HEK293 (cell line): ENCODE data around the gene SH2B3.
A peak's percentile ranks its signal among the peaks of the same experiment; 100 is the strongest.

Experiments used
- GLI2 ChIP-seq: fragments of 450-650 bp; formaldehyde crosslinking; IDR thresholded peaks from 2 replicates; pipeline ENCODE4; 2017; ENCODE audit warnings: missing biosample characterization, missing genetic modification characterization, low read depth, borderline replicate concordance
- GLIS2 ChIP-seq: fragments of 450-650 bp; formaldehyde crosslinking; IDR thresholded peaks from 2 replicates; pipeline ENCODE4 v1.5.1; 2016; ENCODE audit warnings: missing biosample characterization, missing genetic modification characterization
- KLF10 ChIP-seq: fragments of 450-650 bp; IDR thresholded peaks from 2 replicates; pipeline ENCODE4 v1.5.1; 2018; ENCODE audit warnings: missing biosample characterization, mild to moderate bottlenecking, missing genetic modification characterization
- OSR2 ChIP-seq: fragments of 450-650 bp; formaldehyde crosslinking; IDR thresholded peaks from 2 replicates; pipeline ENCODE4 v1.5.1; 2016; ENCODE audit warnings: missing biosample characterization, missing genetic modification characterization
- REST ChIP-seq: fragments of 450-650 bp; formaldehyde crosslinking; IDR thresholded peaks from 2 replicates; pipeline ENCODE4 v1.5.1; 2016; ENCODE audit warnings: missing biosample characterization, missing genetic modification characterization
- SP3 ChIP-seq: fragments of 450-650 bp; formaldehyde crosslinking; IDR thresholded peaks from 2 replicates; pipeline ENCODE4 v1.5.1; 2016; ENCODE audit warnings: missing biosample characterization, missing genetic modification characterization
- TSHZ1 ChIP-seq: fragments of 450-650 bp; formaldehyde crosslinking; IDR thresholded peaks from 2 replicates; pipeline ENCODE4 v1.5.1; 2016; ENCODE audit warnings: missing biosample characterization, missing genetic modification characterization, borderline replicate concordance
- ZFP41 ChIP-seq: fragments of 450-650 bp; formaldehyde crosslinking; IDR thresholded peaks from 2 replicates; pipeline ENCODE4 v1.5.1; 2016; ENCODE audit warnings: missing biosample characterization, missing genetic modification characterization, borderline replicate concordance
- ZFP69B ChIP-seq: fragments of 450-650 bp; formaldehyde crosslinking; IDR thresholded peaks from 2 replicates; pipeline ENCODE4 v1.5.1; 2016; ENCODE audit warnings: missing biosample characterization, missing genetic modification characterization
- ZNF112 ChIP-seq: fragments of 450-650 bp; formaldehyde crosslinking; IDR thresholded peaks from 2 replicates; pipeline ENCODE4 v1.5.0; 2017; ENCODE audit warnings: missing biosample characterization, missing genetic modification characterization
- ZNF140 ChIP-seq: fragments of 450-650 bp; formaldehyde crosslinking; IDR thresholded peaks from 2 replicates; pipeline ENCODE4 v1.5.1; 2016; ENCODE audit warnings: missing biosample characterization, missing genetic modification characterization
- ZNF155 ChIP-seq: fragments of 450-650 bp; formaldehyde crosslinking; IDR thresholded peaks from 2 replicates; pipeline ENCODE4 v1.5.1; 2016; ENCODE audit warnings: missing biosample characterization, missing genetic modification characterization
- ZNF169 ChIP-seq: fragments of 450-650 bp; formaldehyde crosslinking; IDR thresholded peaks from 2 replicates; pipeline ENCODE4 v1.5.1; 2016; ENCODE audit warnings: missing biosample characterization, missing genetic modification characterization
- ZNF23 ChIP-seq: fragments of 450-650 bp; formaldehyde crosslinking; IDR thresholded peaks from 2 replicates; pipeline ENCODE4 v1.5.1; 2016; ENCODE audit warnings: missing biosample characterization, missing genetic modification characterization, borderline replicate concordance
- ZNF26 ChIP-seq: fragments of 450-650 bp; formaldehyde crosslinking; IDR thresholded peaks from 2 replicates; pipeline ENCODE4 v1.5.1; 2016; ENCODE audit warnings: missing biosample characterization, missing genetic modification characterization
- ZNF311 ChIP-seq: fragments of 450-650 bp; formaldehyde crosslinking; IDR thresholded peaks from 2 replicates; pipeline ENCODE4 v1.5.1; 2017; ENCODE audit warnings: missing biosample characterization, missing genetic modification characterization, borderline replicate concordance
- ZNF350 ChIP-seq: fragments of 450-650 bp; formaldehyde crosslinking; IDR thresholded peaks from 2 replicates; pipeline ENCODE4 v1.5.0; 2017; ENCODE audit warnings: missing biosample characterization, mild to moderate bottlenecking, missing genetic modification characterization
- ZNF664 ChIP-seq: fragments of 450-650 bp; formaldehyde crosslinking; IDR thresholded peaks from 2 replicates; pipeline ENCODE4 v1.5.1; 2016; ENCODE audit warnings: missing biosample characterization, missing genetic modification characterization
- ZSCAN18 ChIP-seq: fragments of 450-650 bp; formaldehyde crosslinking; IDR thresholded peaks from 2 replicates; pipeline ENCODE4 v1.5.1; 2016; ENCODE audit warnings: missing biosample characterization, missing genetic modification characterization
- ZSCAN23 ChIP-seq: fragments of 450-650 bp; formaldehyde crosslinking; IDR thresholded peaks from 2 replicates; pipeline ENCODE4 v1.5.1; 2016; ENCODE audit warnings: missing biosample characterization, missing genetic modification characterization
- TF ChIP-seq, protein P1 (sequence below): fragments of 450-650 bp; IDR thresholded peaks from 2 replicates; pipeline ENCODE4 v1.5.1; 2018; ENCODE audit warnings: missing biosample characterization, mild to moderate bottlenecking, missing genetic modification characterization
- TF ChIP-seq, protein P2 (sequence below): fragments of 450-650 bp; formaldehyde crosslinking; IDR thresholded peaks from 2 replicates; pipeline ENCODE4 v1.5.1; 2016; ENCODE audit warnings: missing biosample characterization, missing genetic modification characterization
- TF ChIP-seq, protein P3 (sequence below): fragments of 450-650 bp; formaldehyde crosslinking; IDR thresholded peaks from 2 replicates; pipeline ENCODE4 v1.5.1; 2016; ENCODE audit warnings: missing biosample characterization, missing genetic modification characterization

Gene SH2B3

GRCh38 chr12:111405149-111405858, 419 bp upstream of the SH2B3 start (continued):
- no peak for TF ChIP-seq REST
- TF ChIP-seq ZFP69B (tag by site-specific recombination), result peak; percentile 74
- TF ChIP-seq ZNF112 (tag by site-specific recombination), result no peak
- no peak for TF ChIP-seq ZNF23 (tag by site-specific recombination)
- TF ChIP-seq ZNF26, result no peak
- no peak for TF ChIP-seq ZNF155
- TF ChIP-seq, protein P1, sequence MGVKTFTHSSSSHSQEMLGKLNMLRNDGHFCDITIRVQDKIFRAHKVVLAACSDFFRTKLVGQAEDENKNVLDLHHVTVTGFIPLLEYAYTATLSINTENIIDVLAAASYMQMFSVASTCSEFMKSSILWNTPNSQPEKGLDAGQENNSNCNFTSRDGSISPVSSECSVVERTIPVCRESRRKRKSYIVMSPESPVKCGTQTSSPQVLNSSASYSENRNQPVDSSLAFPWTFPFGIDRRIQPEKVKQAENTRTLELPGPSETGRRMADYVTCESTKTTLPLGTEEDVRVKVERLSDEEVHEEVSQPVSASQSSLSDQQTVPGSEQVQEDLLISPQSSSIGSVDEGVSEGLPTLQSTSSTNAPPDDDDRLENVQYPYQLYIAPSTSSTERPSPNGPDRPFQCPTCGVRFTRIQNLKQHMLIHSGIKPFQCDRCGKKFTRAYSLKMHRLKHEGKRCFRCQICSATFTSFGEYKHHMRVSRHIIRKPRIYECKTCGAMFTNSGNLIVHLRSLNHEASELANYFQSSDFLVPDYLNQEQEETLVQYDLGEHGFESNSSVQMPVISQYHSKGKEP, result peak; percentile 75
- no peak for TF ChIP-seq ZNF664 (tag by site-specific recombination)
- no peak for TF ChIP-seq ZSCAN18 (tag by site-specific recombination)
- TF ChIP-seq ZNF350, result no peak
- TF ChIP-seq GLIS2 (tag by site-specific recombination), result peak; percentile 88
- TF ChIP-seq, protein P2, sequence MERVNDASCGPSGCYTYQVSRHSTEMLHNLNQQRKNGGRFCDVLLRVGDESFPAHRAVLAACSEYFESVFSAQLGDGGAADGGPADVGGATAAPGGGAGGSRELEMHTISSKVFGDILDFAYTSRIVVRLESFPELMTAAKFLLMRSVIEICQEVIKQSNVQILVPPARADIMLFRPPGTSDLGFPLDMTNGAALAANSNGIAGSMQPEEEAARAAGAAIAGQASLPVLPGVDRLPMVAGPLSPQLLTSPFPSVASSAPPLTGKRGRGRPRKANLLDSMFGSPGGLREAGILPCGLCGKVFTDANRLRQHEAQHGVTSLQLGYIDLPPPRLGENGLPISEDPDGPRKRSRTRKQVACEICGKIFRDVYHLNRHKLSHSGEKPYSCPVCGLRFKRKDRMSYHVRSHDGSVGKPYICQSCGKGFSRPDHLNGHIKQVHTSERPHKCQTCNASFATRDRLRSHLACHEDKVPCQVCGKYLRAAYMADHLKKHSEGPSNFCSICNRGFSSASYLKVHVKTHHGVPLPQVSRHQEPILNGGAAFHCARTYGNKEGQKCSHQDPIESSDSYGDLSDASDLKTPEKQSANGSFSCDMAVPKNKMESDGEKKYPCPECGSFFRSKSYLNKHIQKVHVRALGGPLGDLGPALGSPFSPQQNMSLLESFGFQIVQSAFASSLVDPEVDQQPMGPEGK, result peak; percentile 98
- no peak for TF ChIP-seq GLI2
- peak; percentile 99 for TF ChIP-seq SP3
- TF ChIP-seq KLF10, result peak; percentile 92
- TF ChIP-seq ZSCAN23 (tag by site-specific recombination), result peak; percentile 67; the same call in 1 of the 2 replicates
- TF ChIP-seq ZNF169 (tag by site-specific recombination), result no peak
- no peak for TF ChIP-seq OSR2 (tag by site-specific recombination)
- TF ChIP-seq ZNF140 (tag by site-specific recombination), result no peak
- TF ChIP-seq, protein P3, sequence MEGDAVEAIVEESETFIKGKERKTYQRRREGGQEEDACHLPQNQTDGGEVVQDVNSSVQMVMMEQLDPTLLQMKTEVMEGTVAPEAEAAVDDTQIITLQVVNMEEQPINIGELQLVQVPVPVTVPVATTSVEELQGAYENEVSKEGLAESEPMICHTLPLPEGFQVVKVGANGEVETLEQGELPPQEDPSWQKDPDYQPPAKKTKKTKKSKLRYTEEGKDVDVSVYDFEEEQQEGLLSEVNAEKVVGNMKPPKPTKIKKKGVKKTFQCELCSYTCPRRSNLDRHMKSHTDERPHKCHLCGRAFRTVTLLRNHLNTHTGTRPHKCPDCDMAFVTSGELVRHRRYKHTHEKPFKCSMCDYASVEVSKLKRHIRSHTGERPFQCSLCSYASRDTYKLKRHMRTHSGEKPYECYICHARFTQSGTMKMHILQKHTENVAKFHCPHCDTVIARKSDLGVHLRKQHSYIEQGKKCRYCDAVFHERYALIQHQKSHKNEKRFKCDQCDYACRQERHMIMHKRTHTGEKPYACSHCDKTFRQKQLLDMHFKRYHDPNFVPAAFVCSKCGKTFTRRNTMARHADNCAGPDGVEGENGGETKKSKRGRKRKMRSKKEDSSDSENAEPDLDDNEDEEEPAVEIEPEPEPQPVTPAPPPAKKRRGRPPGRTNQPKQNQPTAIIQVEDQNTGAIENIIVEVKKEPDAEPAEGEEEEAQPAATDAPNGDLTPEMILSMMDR, result peak; percentile 98
- TF ChIP-seq TSHZ1 (tag by site-specific recombination), result peak; percentile 78
- no peak for TF ChIP-seq ZNF311 (tag by site-specific recombination)
- TF ChIP-seq ZFP41, result no peak
